K562 (cell line): ENCODE measurements around the gene ZCWPW1. TPM values are rescaled to one million over a fixed set of nuclear protein-coding genes. Genes with fewer than 3 reads are reported as not detected.

Experiments
- ETV6 ChIP-seq, 3 experiments: fragments of 150-350 bp in 1 of 3; sonication (generic) in 1 of 3; formaldehyde crosslinking in 1 of 3; IDR thresholded peaks; 2 replicates each; pipeline versions ENCODE4 v1.6.1 to v1.8.0; 2014 to 2022; ENCODE audit warnings: borderline replicate concordance in 2 of 3, low read depth in 2 of 3, antibody characterized with exemption in 1 of 3, low read length in 1 of 3, mild to moderate bottlenecking in 1 of 3, missing genetic modification reagents in 1 of 3
- FOSL1 ChIP-seq: fragments of 200-800 bp; sonication (Bioruptor generic); conservative IDR thresholded peaks from 2 replicates; pipeline ENCODE4 v1.6.1; 2016; ENCODE audit warnings: missing genetic modification characterization, missing compliant biosample characterization
- KLF16 ChIP-seq: IDR thresholded peaks from 2 replicates; pipeline ENCODE4 v1.6.1; 2016; ENCODE audit warnings: antibody characterized with exemption
- L3MBTL2 ChIP-seq: fragments of 450-650 bp; IDR thresholded peaks from 2 replicates; pipeline ENCODE4 v1.6.1; 2016; ENCODE audit warnings: mild to moderate bottlenecking, moderate library complexity
- NCOA1 ChIP-seq: fragments of 450-650 bp; IDR thresholded peaks from 2 replicates; pipeline ENCODE4 v1.6.1; 2016; ENCODE audit warnings: low read depth
- NFE2 ChIP-seq: IDR thresholded peaks from 2 replicates; pipeline ENCODE4 v1.6.1; 2014; ENCODE audit warnings: antibody characterized with exemption, low read depth
- OTX1 ChIP-seq: fragments of 450-650 bp; formaldehyde crosslinking; IDR thresholded peaks from 2 replicates; pipeline ENCODE4 v1.4.0; 2022; ENCODE audit warnings: mild to moderate bottlenecking
- PRDM10 ChIP-seq: fragments of 450-650 bp; IDR thresholded peaks from 2 replicates; pipeline ENCODE4 v1.6.1; 2018; ENCODE audit not compliant: partially characterized antibody
- PRPF4 ChIP-seq: fragments of 200-400 bp; formaldehyde crosslinking; IDR thresholded peaks from one replicate; pipeline ENCODE4 v1.6.1; 2017; ENCODE audit warnings: low read length, low read depth, mild to moderate bottlenecking; ENCODE audit not compliant: insufficient read depth, poor library complexity, severe bottlenecking
- SMAD2 ChIP-seq: fragments of 150-350 bp; IDR thresholded peaks from 2 replicates; pipeline ENCODE4 v1.6.1; 2014; ENCODE audit warnings: low read depth, mild to moderate bottlenecking, low read length
- STAT6 ChIP-seq: sonication (generic); formaldehyde crosslinking; IDR thresholded peaks from 2 replicates; pipeline ENCODE4 v1.8.1; 2023; ENCODE audit warnings: mild to moderate bottlenecking, missing genetic modification reagents
- TFAP4 ChIP-seq: sonication (generic); formaldehyde crosslinking; IDR thresholded peaks from 2 replicates; pipeline ENCODE4 v1.8.0; 2022; ENCODE audit warnings: missing genetic modification reagents, mild to moderate bottlenecking, moderate library complexity, borderline replicate concordance
- ZBTB33 ChIP-seq: sonication (generic); formaldehyde crosslinking; IDR thresholded peaks from 2 replicates; pipeline ENCODE4 v1.8.1; 2023; ENCODE audit warnings: mild to moderate bottlenecking, missing genetic modification reagents
- ZBTB7A ChIP-seq: IDR thresholded peaks from 2 replicates; pipeline ENCODE4 v1.6.1; 2011; ENCODE audit warnings: low read depth, mild to moderate bottlenecking, low read length, moderate library complexity, borderline replicate concordance; ENCODE audit not compliant: control insufficient read depth
- ZNF134 ChIP-seq: fragments of 250-450 bp; sonication (Bioruptor Pico); conservative IDR thresholded peaks from 2 replicates; pipeline ENCODE4 v1.4.0; 2020
- ZNF232 ChIP-seq: sonication (generic); formaldehyde crosslinking; IDR thresholded peaks from 2 replicates; pipeline ENCODE4 v1.8.0; 2022; ENCODE audit warnings: mild to moderate bottlenecking, missing genetic modification reagents
- ZNF274 ChIP-seq: IDR thresholded peaks from 2 replicates; pipeline ENCODE4 v1.6.1; 2011; ENCODE audit warnings: low read depth, mild to moderate bottlenecking, low read length, moderate library complexity, borderline replicate concordance
- ZNF764 ChIP-seq: fragments of 250-450 bp; sonication (Bioruptor Pico); IDR thresholded peaks from 2 replicates; pipeline ENCODE4 v1.4.0; 2020; ENCODE audit warnings: low read depth, mild to moderate bottlenecking, moderate library complexity
- polyA plus RNA-seq, 8 experiments: library from polyadenylated mRNA; depleted of rRNA in 4 of 8; stranded (reverse) in 5 of 8; unstranded in 3 of 8; fragments of >200 nt; fragmentation: Nextera tagmentation in 2 of 8; fragmentation: Illumina TruSeq in 1 of 8; extraction: Ambion mirVana in 2 of 8; extraction: Trizol in 1 of 8; gene quantifications; 2 replicates each; pipeline versions ENCODE4 v1.2.1 to v1.2.3, GENCODE V29; 2011 to 2014; ENCODE audit warnings: inconsistent platforms in 1 of 8, missing spikeins in 1 of 8
- total RNA-seq, 7 experiments: library from RNA; depleted of rRNA in 6 of 7; stranded (reverse); fragments of >200 nt in 6 of 7; fragmentation: Illumina TruSeq in 2 of 7; extraction: Trizol in 2 of 7; gene quantifications; 2 replicates each; pipeline versions ENCODE4 v1.2.1 to v1.2.3, GENCODE V29; 2011 to 2021; ENCODE audit warnings: low replicate concordance in 1 of 7

ZCWPW1 gene
- total and polyA plus RNA-seq, 9 of the 15 experiments (the other 6 are each of a cell fraction or from before 2014, with no cell fraction given) = 0.18 to 1.7 (median 1.2) TPM

- TF ChIP-seq PRPF4 (no peak), ZNF274 (no peak), L3MBTL2 (no peak), NFE2 (no peak), ZBTB33 (CRISPR knock-in tag) (peak; percentile 99), ZNF232 (CRISPR knock-in tag) (0 out of 2 replicates have a peak, but pooled peaks have one; percentile 36), SMAD2 (no peak), PRDM10 (no peak), OTX1 (CRISPR knock-in tag) (no peak), ZBTB7A (peak; percentile 77; the same call in 1 of the 2 replicates), NCOA1 (no peak), ZNF134 (CRISPR knock-in tag) (no peak), ETV6 (IDR thresholded peaks at IDR 0.05; ENCODE audit: borderline replicate concordance in 1 of 2, low read depth in 2 of 2, low read length in 1 of 2) (no peak), ETV6 (CRISPR knock-in tag; IDR thresholded peaks at IDR 0.05; ENCODE audit: borderline replicate concordance) (no peak), KLF16 (peak; percentile 53), TFAP4 (peak; percentile 28; the same call in 1 of the 2 replicates), ZNF764 (CRISPR knock-in tag) (no peak), STAT6 (CRISPR knock-in tag) (no peak), FOSL1 (tag) (no peak)
These were observed 40.9 kb upstream of the ZCWPW1 start (continued) for GRCh38 chr7:100469227-100470044.
